Central memory CD4-positive, alpha-beta T cell (primary cell): ENCODE measurements around the gene IL1RN.

ENCODE experiments used
- DNase-seq: peaks from one replicate; pipeline ENCODE4 v3.0.0; 2022

The IL1RN gene

DNA sequence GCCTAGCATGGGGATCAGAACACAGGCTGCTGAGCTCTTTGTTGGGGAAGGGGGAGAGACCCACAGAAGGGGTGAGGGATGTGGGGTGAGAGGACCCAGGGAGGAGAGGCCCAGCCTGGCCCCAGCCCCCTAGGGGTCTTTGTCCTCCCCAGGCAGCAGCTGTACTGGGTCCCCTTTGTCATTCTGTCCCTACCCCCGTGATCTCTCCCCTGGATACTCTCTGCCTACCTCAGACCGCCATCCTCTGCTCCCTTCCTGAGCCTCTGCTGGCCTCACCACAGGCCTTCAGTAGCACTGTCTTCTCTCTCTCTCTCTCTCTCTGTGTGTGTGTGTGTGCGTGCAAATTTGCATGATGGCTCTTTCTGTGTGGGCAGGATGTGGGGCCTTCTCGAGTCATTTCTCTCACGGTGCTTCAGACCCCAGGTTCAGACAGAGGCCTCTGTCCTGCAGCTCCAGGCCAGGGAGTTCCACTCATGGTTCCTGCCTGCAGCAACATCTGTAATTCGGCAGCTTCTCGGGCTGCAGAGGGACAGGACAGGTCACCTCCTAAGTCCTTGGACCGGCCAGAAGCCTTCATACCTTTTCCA, 47.7 kb downstream of the IL1RN start:
- DNase-seq: peak; percentile 81

DNA sequence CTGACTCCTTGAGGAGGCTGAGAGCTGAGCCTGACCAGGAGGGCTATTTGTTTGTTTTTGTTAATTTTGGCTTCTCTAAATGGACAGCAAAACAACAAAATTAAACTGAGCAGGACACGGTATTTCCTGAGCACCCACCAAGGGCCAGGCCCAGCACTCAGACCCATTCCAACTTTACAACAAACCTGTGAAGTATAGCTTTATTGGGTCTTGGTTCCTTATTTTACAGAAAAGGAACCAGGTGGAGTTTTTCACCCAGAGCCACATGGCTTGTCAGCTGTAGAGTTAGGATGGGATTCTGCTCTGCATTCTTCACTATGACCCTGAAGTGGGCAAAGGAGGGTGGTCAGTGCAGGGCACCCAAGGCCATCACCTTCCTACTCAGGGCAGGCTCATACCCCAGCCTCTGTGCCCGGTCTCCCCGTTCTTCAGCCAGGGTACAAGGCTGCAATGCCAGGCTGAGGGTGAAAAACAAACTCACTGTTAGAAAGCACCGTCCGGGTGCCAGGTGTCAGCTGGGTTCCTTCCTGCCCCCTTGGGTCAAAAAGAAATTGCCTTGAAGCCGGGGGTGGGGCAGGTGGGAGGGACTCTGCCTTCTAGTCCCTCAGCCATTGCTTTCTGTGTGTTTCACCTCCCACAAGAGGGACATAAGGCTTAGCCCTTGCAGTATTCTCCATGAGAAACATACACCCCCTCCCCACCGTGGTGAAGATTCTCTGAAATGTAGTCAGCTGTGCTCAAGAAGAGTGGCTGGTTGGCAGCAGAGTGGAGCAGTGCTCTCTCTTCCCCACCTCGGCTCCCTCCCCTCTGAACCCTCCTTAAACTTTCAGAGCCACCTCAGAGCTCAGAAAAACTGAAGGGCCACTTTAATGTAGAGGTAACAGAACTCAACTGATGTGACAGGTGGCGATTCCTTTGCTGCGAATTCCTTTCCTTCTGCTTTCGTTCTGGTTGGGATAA, 48.6 kb downstream of the IL1RN start:
- no peak for DNase-seq

DNA sequence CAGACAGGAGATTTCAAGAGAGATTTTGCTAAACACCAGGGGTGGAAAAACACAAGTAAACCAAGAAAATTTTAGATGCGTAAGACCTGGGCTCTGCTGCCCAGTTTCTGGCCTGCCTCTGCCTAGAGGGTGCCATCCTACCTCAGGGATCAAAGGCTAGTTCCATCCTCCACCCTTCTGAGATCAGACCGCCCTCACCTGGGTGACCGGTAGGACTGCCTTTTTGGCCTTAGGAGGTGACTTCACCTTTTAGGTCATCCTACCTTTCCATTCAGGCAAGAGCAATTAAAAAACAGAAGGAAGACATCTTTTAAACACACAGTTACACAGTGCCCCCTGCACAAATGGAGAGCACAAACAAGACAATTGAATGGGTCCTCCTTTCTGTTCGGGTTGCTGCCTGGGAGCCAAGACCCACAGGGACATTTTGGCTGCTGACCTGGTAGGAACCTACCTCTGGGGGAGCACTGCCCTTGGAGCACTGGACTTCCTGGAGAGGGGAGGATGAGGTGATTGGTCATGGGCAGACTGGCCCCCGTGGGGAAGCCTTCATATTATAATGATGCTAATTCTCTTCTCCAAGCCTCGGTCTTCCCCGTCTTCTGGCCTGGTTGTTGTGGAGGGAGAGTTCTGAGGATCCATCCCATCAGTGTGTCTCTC, 49.4 kb downstream of the IL1RN start:
- DNase-seq: no peak

DNA sequence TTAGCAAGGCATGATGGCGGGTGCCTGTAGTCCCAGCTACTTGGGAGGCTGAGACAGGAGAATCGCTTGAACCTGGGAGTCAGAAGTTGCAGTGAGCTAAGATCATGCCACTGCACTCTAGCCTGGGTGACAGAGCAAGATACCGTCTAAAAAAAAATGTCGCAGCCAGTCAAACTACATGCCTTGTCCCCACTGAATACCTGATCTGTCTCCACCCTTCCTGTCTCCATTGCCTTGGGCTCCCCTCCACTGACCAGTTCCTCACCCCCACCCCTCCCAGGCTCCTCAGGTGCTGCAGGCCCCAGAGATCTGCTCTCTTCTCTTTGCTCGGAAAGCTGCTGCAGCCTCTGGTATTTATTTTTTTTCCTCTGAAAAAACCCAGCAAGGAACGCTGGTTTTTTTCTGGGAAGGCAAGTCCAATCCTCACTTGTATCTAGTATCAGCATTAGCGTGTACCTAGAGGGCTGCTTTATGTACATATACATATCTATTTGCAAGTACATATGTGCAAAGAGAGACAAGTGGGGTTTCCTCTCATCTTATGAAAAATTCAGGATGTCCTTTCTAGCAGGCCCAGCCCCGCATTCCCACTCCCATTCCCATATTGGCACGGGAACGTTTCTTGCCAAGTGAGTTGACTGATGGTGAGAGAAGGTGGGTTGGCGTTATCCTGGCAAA, 50.8 kb downstream of the IL1RN start:
- DNase-seq: no peak

DNA sequence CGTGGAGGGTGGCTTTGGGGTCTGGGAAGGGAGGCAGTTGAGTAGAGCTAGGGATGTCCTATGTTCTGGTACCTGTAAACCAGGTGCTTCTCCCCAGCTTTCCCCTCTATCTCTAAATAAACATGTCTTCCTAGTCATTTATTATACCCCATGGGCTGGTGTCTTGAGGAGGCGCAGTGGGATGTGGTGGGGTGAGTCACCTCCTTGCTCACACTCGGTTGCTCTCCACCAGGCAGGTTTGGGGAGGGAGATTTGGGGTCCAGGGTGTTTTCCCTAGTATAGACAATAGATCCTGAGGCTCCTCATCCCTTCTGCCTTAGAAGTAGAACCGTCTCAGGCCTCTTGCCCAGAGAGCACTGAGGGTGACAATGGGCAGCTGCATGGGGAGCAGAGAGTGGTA, 51.5 kb downstream of the IL1RN start:
- DNase-seq: no peak

DNA sequence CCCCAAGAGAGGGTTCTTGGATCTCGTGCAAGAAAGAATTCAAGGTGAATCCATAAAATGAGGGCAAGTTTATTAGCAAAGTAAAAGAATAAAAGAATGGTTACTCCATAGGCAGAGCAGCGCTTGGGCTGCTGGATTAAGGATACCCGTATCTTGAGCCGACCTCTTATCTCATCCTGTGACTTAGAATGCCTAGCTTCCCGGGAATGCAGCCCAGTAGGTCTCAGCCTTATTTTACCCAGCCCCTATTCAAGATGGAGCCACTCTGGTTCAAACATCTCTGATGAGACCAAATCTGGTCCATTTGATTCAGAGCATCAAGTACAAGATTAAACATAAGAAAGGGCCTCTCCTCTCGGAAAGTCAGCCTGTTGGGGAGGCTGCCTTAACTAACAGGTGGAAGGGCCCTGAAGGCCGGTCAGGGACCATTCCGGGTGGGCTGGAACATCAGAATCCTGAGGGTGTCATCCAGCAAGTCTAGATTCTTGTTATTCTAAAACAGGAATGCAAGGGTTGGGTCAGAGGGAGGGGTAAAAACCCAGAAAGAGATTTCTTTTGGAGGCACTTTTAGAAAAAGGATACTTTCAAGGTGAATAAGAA, 52.1 kb downstream of the IL1RN start:
- DNase-seq: no peak

DNA sequence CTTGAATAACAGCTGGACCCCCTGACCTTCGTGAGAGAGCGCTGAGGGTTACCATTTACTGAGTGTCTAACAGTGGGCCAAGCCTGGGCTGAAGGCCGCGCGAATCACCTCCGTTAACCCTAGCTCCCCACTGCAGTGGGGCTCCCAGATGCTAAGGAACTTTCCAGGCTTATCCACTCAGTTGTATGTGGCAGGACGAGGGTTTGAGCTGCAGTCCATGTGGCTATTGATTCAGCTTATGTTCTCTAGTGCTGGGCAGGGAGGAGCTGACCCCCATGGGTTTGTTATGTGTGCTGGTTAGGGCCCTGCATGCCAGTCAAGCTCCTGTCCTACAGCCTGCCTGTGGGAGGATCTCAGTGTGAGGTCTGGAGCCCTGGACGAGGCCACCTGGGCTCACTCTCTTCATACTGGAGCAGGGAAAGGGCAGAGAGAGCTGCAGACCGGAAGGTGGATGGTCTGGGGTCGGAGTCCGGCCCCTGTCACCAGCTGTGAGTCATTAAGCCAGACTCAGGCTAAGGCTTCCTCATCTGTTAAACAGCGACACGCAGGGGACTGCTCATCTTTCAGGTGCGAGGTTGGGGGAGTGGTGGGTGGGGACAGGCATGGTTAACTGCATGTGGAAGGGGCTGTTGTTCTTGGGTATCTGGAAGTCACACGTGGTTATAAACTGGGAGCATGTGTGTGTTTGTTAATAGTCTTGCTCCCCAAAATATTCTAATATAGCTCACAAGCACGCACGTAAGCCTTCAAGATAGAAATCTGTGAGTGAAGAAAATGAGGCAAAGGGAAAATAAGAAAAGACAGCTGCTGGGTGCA, 52.9 kb downstream of the IL1RN start:
- DNase-seq: no peak

DNA sequence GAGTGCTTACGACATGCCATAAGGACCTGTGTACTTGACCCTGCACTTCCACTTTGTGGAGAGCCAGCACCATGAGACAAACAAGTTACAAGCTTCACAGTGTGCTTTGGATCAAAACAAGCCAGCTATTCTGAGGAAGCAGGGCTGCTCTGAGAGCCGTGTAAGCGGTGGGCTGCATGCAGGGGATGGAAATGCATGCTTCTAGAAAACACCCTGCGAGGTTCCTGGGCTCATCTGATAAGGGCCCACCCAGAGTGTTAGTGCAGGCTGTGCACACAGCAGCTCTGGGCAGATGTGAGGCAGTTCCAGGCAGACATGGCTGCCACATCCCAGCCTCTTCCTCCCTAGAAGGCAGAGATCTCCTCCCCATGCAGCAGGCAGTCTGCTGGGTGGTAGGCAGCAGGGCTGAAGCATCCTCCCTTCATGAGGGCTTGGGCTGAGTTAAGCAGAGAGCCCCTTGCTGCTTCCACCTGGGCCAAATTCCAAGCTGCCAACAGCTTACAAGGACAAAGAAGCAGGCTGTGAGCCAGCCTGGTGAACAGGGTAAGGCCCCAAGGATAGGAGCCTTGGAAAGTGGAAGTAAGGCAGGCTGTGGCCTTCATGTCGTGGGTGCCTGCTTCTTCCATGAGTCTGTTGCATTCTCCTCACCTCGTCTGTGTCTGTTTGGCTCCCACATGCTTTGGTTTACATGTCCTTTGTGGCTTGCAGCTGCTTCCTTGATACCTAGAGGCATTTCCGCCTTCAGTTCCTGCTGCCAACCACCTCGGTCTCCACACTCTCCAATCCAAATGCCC, 54.1 kb downstream of the IL1RN start:
- peak; percentile 29 for DNase-seq

DNA sequence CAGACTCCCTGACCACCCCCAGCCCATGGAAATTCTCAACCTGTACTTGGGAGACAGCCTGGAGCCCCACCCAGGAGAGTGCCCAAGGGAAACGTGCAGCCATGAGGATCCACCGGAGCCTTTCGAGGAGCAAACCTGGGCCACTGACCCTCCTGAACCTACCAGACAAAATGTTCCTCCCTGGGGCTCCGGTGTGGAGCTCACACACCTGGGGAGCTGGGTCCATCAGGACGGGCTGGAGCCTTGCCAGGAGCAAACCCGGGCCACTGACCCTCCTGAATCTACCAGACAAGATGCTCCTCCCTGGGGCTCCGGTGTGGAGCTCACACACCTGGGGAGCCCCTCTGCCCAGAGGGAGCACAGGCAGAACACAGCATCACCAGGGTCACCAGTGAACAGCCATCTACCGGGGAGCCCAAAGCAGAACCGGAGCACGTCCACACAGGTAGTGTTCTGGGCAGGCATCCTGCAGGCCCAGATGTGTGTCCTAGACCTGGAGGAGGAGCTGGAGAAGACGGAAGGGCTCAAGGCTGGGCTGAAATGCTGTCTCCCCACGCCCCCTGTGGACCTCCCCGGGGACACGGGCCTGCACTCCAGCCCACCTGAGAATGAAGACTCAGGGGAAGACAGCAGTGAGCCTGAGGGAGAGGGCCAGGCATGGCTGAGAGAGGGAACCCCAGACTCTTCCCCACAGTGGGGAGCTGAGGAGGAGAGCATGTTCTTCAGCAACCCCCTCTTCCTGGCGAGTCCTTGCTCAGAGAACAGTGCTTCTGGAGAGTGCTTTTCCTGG, 55.3 kb downstream of the IL1RN start:
- DNase-seq: no peak

DNA sequence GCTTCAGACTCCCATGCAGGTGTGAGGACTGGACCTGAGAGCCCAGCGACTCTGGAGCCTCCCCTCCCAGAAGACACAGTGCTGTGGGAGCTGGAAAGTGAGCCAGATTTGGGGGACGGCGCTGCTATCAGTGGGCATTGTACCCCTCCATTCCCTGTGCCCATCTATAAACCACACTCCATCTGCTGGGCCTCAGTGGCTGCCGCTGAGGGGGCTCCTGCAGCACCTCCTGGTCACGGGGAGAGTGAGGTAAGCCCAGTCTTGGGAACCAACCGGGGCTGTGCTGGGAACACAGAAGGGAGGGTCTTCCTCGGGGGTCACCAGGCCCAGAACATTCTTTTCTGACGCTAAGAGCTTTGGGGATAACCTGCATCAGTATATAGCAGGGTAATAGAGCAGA, 55.9 kb downstream of the IL1RN start:
- no peak for DNase-seq
